H9 (cell line): ENCODE measurements around the gene NSD1. TPM values are rescaled to one million over a fixed set of nuclear protein-coding genes. Genes with fewer than 3 reads are reported as not detected.

Source experiments
- DNase-seq: peaks from one replicate; pipeline ENCODE4 v3.0.0-alpha.2; 2017
- H2AFZ ChIP-seq: one replicate; pipeline ENCODE4 v1.6.1; 2013; ENCODE audit warnings: mild to moderate bottlenecking, low read length, control low read depth, moderate library complexity
- H2AK5ac ChIP-seq: 2 replicates; pipeline ENCODE4 v1.6.1; 2013; ENCODE audit warnings: low read length, control low read depth, mixed read lengths; ENCODE audit not compliant: insufficient read length
- H2BK120ac ChIP-seq: one replicate; pipeline ENCODE4 v1.6.1; 2013; ENCODE audit warnings: low read depth, mild to moderate bottlenecking, low read length, control low read depth, inconsistent platforms; ENCODE audit not compliant: poor library complexity, severe bottlenecking
- H2BK12ac ChIP-seq: 2 replicates; pipeline ENCODE4 v1.6.1; 2013; ENCODE audit warnings: low read length, control low read depth, mixed read lengths, low read depth; ENCODE audit not compliant: insufficient read length
- H2BK15ac ChIP-seq: 2 replicates; pipeline ENCODE4 v1.6.1; 2013; ENCODE audit warnings: low read depth, low read length, control low read depth
- H2BK20ac ChIP-seq: one replicate; pipeline ENCODE4 v1.6.1; 2013; ENCODE audit warnings: low read depth, mild to moderate bottlenecking, low read length, control low read depth, inconsistent platforms; ENCODE audit not compliant: poor library complexity, severe bottlenecking
- H2BK5ac ChIP-seq: 2 replicates; pipeline ENCODE4 v1.6.1; 2013; ENCODE audit warnings: low read length, control low read depth, mixed read lengths; ENCODE audit not compliant: insufficient read length
- H3K14ac ChIP-seq: 2 replicates; pipeline ENCODE4 v1.6.1; 2013; ENCODE audit warnings: low read length, control low read depth; ENCODE audit not compliant: insufficient read depth
- H3K18ac ChIP-seq: 2 replicates; pipeline ENCODE4 v1.6.1; 2013; ENCODE audit warnings: low read depth, mild to moderate bottlenecking, mixed read lengths, low read length, control low read depth; ENCODE audit not compliant: insufficient read length
- H3K23ac ChIP-seq: 2 replicates; pipeline ENCODE4 v1.6.1; 2013; ENCODE audit warnings: low read length, control low read depth, mixed read lengths, low read depth; ENCODE audit not compliant: insufficient read length
- H3K23me2 ChIP-seq: 2 replicates; pipeline ENCODE4 v1.6.1; 2013; ENCODE audit warnings: low read depth, mild to moderate bottlenecking, mixed read lengths, low read length, control low read depth; ENCODE audit not compliant: insufficient read length, poor library complexity, severe bottlenecking
- H3K27ac ChIP-seq: 2 replicates; pipeline ENCODE4 v1.5.1; 2013; ENCODE audit warnings: low read length, control low read depth, mixed read lengths, low read depth; ENCODE audit not compliant: insufficient read length
- H3K27me3 ChIP-seq: 2 replicates; pipeline ENCODE4 v1.6.1; 2013; ENCODE audit warnings: low read length, control low read depth, inconsistent platforms; ENCODE audit not compliant: insufficient read depth
- H3K4ac ChIP-seq: 2 replicates; pipeline ENCODE4 v1.6.1; 2013; ENCODE audit warnings: low read depth, mild to moderate bottlenecking, control low read depth, inconsistent platforms, low read length, moderate library complexity
- H3K4me1 ChIP-seq: 2 replicates; pipeline ENCODE4 v1.6.1; 2013; ENCODE audit warnings: low read length, control low read depth, inconsistent platforms; ENCODE audit not compliant: insufficient read depth
- H3K4me2 ChIP-seq: 2 replicates; pipeline ENCODE4 v1.6.1; 2013; ENCODE audit warnings: low read length, control low read depth, mixed read lengths; ENCODE audit not compliant: insufficient read length, insufficient read depth
- H3K56ac ChIP-seq: 2 replicates; pipeline ENCODE4 v1.6.1; 2013; ENCODE audit warnings: low read depth, mild to moderate bottlenecking, mixed read lengths, low read length, control low read depth; ENCODE audit not compliant: insufficient read length
- H3K79me1 ChIP-seq: 2 replicates; pipeline ENCODE4 v1.6.1; 2013; ENCODE audit warnings: low read depth, mild to moderate bottlenecking, moderate library complexity, low read length, control low read depth, inconsistent platforms; ENCODE audit not compliant: insufficient read depth, poor library complexity, severe bottlenecking
- H3K79me2 ChIP-seq: 2 replicates; pipeline ENCODE4 v1.6.1; 2013; ENCODE audit warnings: low read length, control low read depth, inconsistent platforms; ENCODE audit not compliant: insufficient read depth
- H3K9ac ChIP-seq: 2 replicates; pipeline ENCODE4 v1.6.1; 2013; ENCODE audit warnings: low read length, control low read depth, mixed read lengths; ENCODE audit not compliant: insufficient read length; ENCODE audit errors: extremely low read depth
- H3K9me3 ChIP-seq: one replicate; pipeline ENCODE4 v1.6.1; 2013; ENCODE audit warnings: low read depth, low read length, inconsistent platforms; ENCODE audit not compliant: control insufficient read depth
- H3T11ph ChIP-seq: one replicate; pipeline ENCODE4 v1.6.1; 2013; ENCODE audit warnings: mild to moderate bottlenecking, low read length, control low read depth, inconsistent platforms
- H4K20me1 ChIP-seq: one replicate; pipeline ENCODE4 v1.6.1; 2013; ENCODE audit not compliant: control insufficient read depth, insufficient read length, insufficient read depth
- H4K5ac ChIP-seq: 2 replicates; pipeline ENCODE4 v1.6.1; 2013; ENCODE audit warnings: low read depth, mild to moderate bottlenecking, mixed read lengths, low read length, control low read depth; ENCODE audit not compliant: insufficient read length
- H4K8ac ChIP-seq: replicated peaks from 2 replicates; pipeline ENCODE4 v1.6.1; 2013; ENCODE audit warnings: low read length, control low read depth, mixed read lengths, low read depth; ENCODE audit not compliant: insufficient read length
- H4K91ac ChIP-seq: 2 replicates; pipeline ENCODE4 v1.6.1; 2013; ENCODE audit warnings: low read depth, mild to moderate bottlenecking, moderate library complexity, mixed read lengths, low read length, control low read depth; ENCODE audit not compliant: insufficient read length
- H3K27ac Mint-ChIP-seq, 3 experiments: 2 replicates in 2 of 3; 3 replicates in 1 of 3; pipeline ENCODE4 v1.8.0; 2020 to 2021; ENCODE audit warnings: mixed read lengths in 3 of 3, mild to moderate bottlenecking in 1 of 3, moderate library complexity in 1 of 3
- H3K27me3 Mint-ChIP-seq: 2 replicates; pipeline ENCODE4 v1.8.0; 2021; ENCODE audit warnings: low read depth, mild to moderate bottlenecking, moderate library complexity, mixed read lengths
- H3K36me3 Mint-ChIP-seq, 3 experiments: 2 replicates in 2 of 3; 3 replicates in 1 of 3; pipeline ENCODE4 v1.8.0; 2020 to 2021; ENCODE audit warnings: low read depth in 3 of 3, mixed read lengths in 3 of 3; ENCODE audit not compliant: insufficient read depth in 1 of 3
- H3K4me1 Mint-ChIP-seq, 2 experiments: 2 replicates each; pipeline ENCODE4 v1.8.0; 2020; ENCODE audit warnings: mixed read lengths in 2 of 2
- H3K4me3 Mint-ChIP-seq, 2 experiments: 2 replicates in 1 of 2; 3 replicates in 1 of 2; pipeline ENCODE4 v1.8.0; 2020 to 2021; ENCODE audit warnings: mild to moderate bottlenecking in 2 of 2, mixed read lengths in 2 of 2, moderate library complexity in 1 of 2
- H3K9me3 Mint-ChIP-seq, 2 experiments: 2 replicates in 1 of 2; 3 replicates in 1 of 2; pipeline ENCODE4 v1.8.0; 2020; ENCODE audit warnings: mild to moderate bottlenecking in 2 of 2, mixed read lengths in 2 of 2, moderate library complexity in 1 of 2
- CTCF ChIP-seq: fragments of 200-600 bp; sonication (generic); conservative IDR thresholded peaks from 3 replicates; pipeline ENCODE4 v1.8.0; 2021; ENCODE audit warnings: antibody characterized with exemption, mild to moderate bottlenecking
- WGBS: extraction: QIAGEN DNeasy Blood & Tissue Kit; methylation state at CpG from one replicate; pipeline ENCODE4 v1.1.7; 2013; ENCODE audit warnings: missing lambda C conversion rate, low lambda C conversion rate, mixed read lengths; ENCODE audit not compliant: insufficient read length; ENCODE audit errors: extremely low coverage; 5-methylcytosine and 5-hydroxymethylcytosine counted together
- total RNA-seq: library from RNA; stranded (reverse); gene quantifications from 2 replicates; pipeline ENCODE4 v1.2.1, GENCODE V29; 2021

Gene NSD1
- total RNA-seq, 1 experiment from 2014 or later = 213 TPM

DNA sequence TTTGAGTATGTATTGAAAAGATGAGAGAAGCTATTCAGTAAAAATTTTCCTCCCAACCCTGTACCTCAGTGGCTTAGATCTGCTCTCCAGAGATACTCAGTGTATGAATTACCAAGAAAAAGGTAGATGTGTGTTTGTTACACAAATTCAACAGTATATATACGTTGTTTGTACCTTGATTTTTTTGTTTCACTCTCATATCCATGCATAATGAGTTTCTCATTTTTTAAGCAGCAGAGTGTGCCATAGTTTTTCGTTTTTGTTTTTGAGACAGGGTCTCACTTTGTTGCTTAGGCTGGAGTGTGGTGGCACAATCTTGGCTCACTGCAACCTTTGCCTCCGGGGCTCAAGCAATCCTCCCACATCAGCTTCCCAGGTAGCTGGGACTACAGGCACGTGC lies 92.2 kb downstream of the NSD1 start:
- Histone ChIP-seq H4K5ac (no peak overlapping the region), H2BK5ac (no peak overlapping the region), H4K20me1 (no peaks in the 10 kb centered on the region), H3K27ac (no peak overlapping the region), H3K4me1 (no peaks in the 10 kb centered on the region), H4K91ac (no peak overlapping the region), H3K23ac (no peak overlapping the region), H3K9ac (no peak overlapping the region), H3T11ph (no peak overlapping the region), H3K9me3 (no peaks in the 10 kb centered on the region), H2BK12ac (no peak overlapping the region), H3K4me2 (no peak overlapping the region), H2AK5ac (no peak overlapping the region), H2AFZ (no peak overlapping the region), H2BK15ac (no peak overlapping the region), H3K79me1 (peaks cover 8% of the 10 kb centered on the region), H4K8ac (no peak overlapping the region), H3K79me2 (peaks cover 24% of the 10 kb centered on the region; the same call in 1 of the 2 replicates), H3K4ac (no peak overlapping the region), H3K27me3 (no peaks in the 10 kb centered on the region), H3K56ac (no peak overlapping the region), H3K14ac (no peak overlapping the region), H2BK120ac (no peak overlapping the region), H3K18ac (no peak overlapping the region), H2BK20ac (no peak overlapping the region), H3K23me2 (no peaks in the 10 kb centered on the region)
- H3K9me3 Mint-ChIP-seq = no peaks in the 10 kb centered on the region
- H3K36me3 Mint-ChIP-seq = peaks cover 7 to 57% (median 42%) of the 10 kb centered on the region in 3 experiments; a peak in 6 of 7 replicates
- no peak for DNase-seq
- H3K4me3 Mint-ChIP-seq = no peak overlapping the region
- no peak for TF ChIP-seq CTCF
- no peaks in the 10 kb centered on the region for H3K27me3 Mint-ChIP-seq
- H3K4me1 Mint-ChIP-seq = no peaks in the 10 kb centered on the region
- no peak overlapping the region; a peak in 1 of 7 replicates for H3K27ac Mint-ChIP-seq
- no CpG with 5 or more reads among the region's 4 CpGs for WGBS
